K562 (cell line): ENCODE data around the gene ATP1A3. TPM values are rescaled to one million over a fixed set of nuclear protein-coding genes. Genes with fewer than 3 reads are reported as not detected.

Source experiments
- ATF1 ChIP-seq, 2 experiments: fragments of 450-650 bp in 1 of 2; IDR thresholded peaks; 2 replicates each; pipeline ENCODE4 v1.6.1; 2016; ENCODE audit warnings: missing compliant biosample characterization in 1 of 2, missing genetic modification characterization in 1 of 2
- MAX ChIP-seq: sonication (generic); formaldehyde crosslinking; IDR thresholded peaks from 2 replicates; pipeline ENCODE4 v1.9.0; 2022; ENCODE audit warnings: mild to moderate bottlenecking, missing genetic modification reagents
- MAZ ChIP-seq, 2 experiments: fragments of 450-650 bp in 1 of 2; sonication (generic) in 1 of 2; formaldehyde crosslinking; IDR thresholded peaks in 1 of 2; conservative IDR thresholded peaks in 1 of 2; 2 replicates each; pipeline versions ENCODE4 v1.4.0 to v1.5.0; 2020; ENCODE audit warnings: mild to moderate bottlenecking in 1 of 2, missing genetic modification reagents in 1 of 2
- MIER1 ChIP-seq: fragments of 450-650 bp; IDR thresholded peaks from 2 replicates; pipeline ENCODE4 v1.6.1; 2016; ENCODE audit warnings: antibody characterized with exemption, mild to moderate bottlenecking, low read depth
- MLLT1 ChIP-seq, 2 experiments: fragments of 450-650 bp; IDR thresholded peaks; 2 replicates each; pipeline ENCODE4 v1.6.1; 2016
- MNT ChIP-seq, 2 experiments: fragments of 450-650 bp; conservative IDR thresholded peaks; 2 replicates each; pipeline ENCODE4 v1.6.1; 2017; ENCODE audit warnings: mild to moderate bottlenecking in 2 of 2, moderate library complexity in 2 of 2
- RERE ChIP-seq: sonication (generic); formaldehyde crosslinking; IDR thresholded peaks from 2 replicates; pipeline ENCODE4 v1.8.0; 2023; ENCODE audit warnings: missing genetic modification reagents, mild to moderate bottlenecking, borderline replicate concordance
- SIN3A ChIP-seq, 2 experiments: fragments of 150-350 bp in 1 of 2; IDR thresholded peaks; 2 replicates each; pipeline ENCODE4 v1.6.1; 2011 to 2016; ENCODE audit warnings: borderline replicate concordance in 2 of 2, low read depth in 2 of 2, low read length in 2 of 2, mild to moderate bottlenecking in 2 of 2, moderate library complexity in 2 of 2; ENCODE audit not compliant: control insufficient read depth in 1 of 2
- SMAD2 ChIP-seq: fragments of 150-350 bp; IDR thresholded peaks from 2 replicates; pipeline ENCODE4 v1.6.1; 2014; ENCODE audit warnings: low read depth, mild to moderate bottlenecking, low read length
- STAT6 ChIP-seq: sonication (generic); formaldehyde crosslinking; IDR thresholded peaks from 2 replicates; pipeline ENCODE4 v1.8.1; 2023; ENCODE audit warnings: mild to moderate bottlenecking, missing genetic modification reagents
- XRCC5 ChIP-seq: fragments of 200-400 bp; formaldehyde crosslinking; IDR thresholded peaks from 2 replicates; pipeline ENCODE4 v1.6.1; 2017; ENCODE audit warnings: low read depth, mild to moderate bottlenecking, low read length
- ZBTB2 ChIP-seq: fragments of 450-650 bp; IDR thresholded peaks from 2 replicates; pipeline ENCODE4 v1.6.1; 2016; ENCODE audit warnings: antibody characterized with exemption
- ZFPM2 ChIP-seq: fragments of 250-450 bp; sonication (Bioruptor Pico); IDR thresholded peaks from 2 replicates; pipeline ENCODE4 v1.5.1; 2022; ENCODE audit warnings: mild to moderate bottlenecking
- ZNF232 ChIP-seq: sonication (generic); formaldehyde crosslinking; IDR thresholded peaks from 2 replicates; pipeline ENCODE4 v1.8.0; 2022; ENCODE audit warnings: mild to moderate bottlenecking, missing genetic modification reagents
- polyA plus RNA-seq, 8 experiments: library from polyadenylated mRNA; depleted of rRNA in 4 of 8; stranded (reverse) in 5 of 8; unstranded in 3 of 8; fragments of >200 nt; fragmentation: Nextera tagmentation in 2 of 8; fragmentation: Illumina TruSeq in 1 of 8; extraction: Ambion mirVana in 2 of 8; extraction: Trizol in 1 of 8; gene quantifications; 2 replicates each; pipeline versions ENCODE4 v1.2.1 to v1.2.3, GENCODE V29; 2011 to 2014; ENCODE audit warnings: inconsistent platforms in 1 of 8, missing spikeins in 1 of 8
- total RNA-seq, 7 experiments: library from RNA; depleted of rRNA in 6 of 7; stranded (reverse); fragments of >200 nt in 6 of 7; fragmentation: Illumina TruSeq in 2 of 7; extraction: Trizol in 2 of 7; gene quantifications; 2 replicates each; pipeline versions ENCODE4 v1.2.1 to v1.2.3, GENCODE V29; 2011 to 2021; ENCODE audit warnings: low replicate concordance in 1 of 7

Gene ATP1A3
- total and polyA plus RNA-seq, 9 of the 15 experiments (the other 6 are each of a cell fraction or from before 2014, with no cell fraction given) = 0.03 to 1.0 (median 0.17) TPM; not detected in 3

GRCh38 chr19:41930322-41930722 lies 63.7 kb downstream of the ATP1A3 start (continued):
- TF ChIP-seq STAT6 (CRISPR knock-in tag) (no peak), RERE (CRISPR knock-in tag) (no peak), MIER1 (no peak), MLLT1 (IDR thresholded peaks at IDR 0.05) (no peak), MAX (CRISPR knock-in tag) (peak; percentile 78), ZFPM2 (no peak), MAZ (CRISPR knock-in tag; conservative IDR thresholded peaks at IDR 0.05 in 1 of 2, IDR thresholded peaks at IDR 0.05 in 1 of 2) (peak in 1 of 2 experiments; percentile 31; a peak in 1 of 4 replicates), SIN3A (IDR thresholded peaks at IDR 0.05; ENCODE audit: borderline replicate concordance in 2 of 2, control insufficient read depth in 1 of 2, low read depth in 2 of 2, low read length in 2 of 2) (no peak), MNT (conservative IDR thresholded peaks at IDR 0.05) (peak in 1 of 2 experiments; percentile 80; a peak in 3 of 4 replicates), ZNF232 (CRISPR knock-in tag) (no peak), ZBTB2 (peak; percentile 57; the same call in 1 of the 2 replicates), SMAD2 (no peak), ATF1 (CRISPR knock-in tag; IDR thresholded peaks at IDR 0.05) (no peak), ATF1 (tag; IDR thresholded peaks at IDR 0.05) (peak; percentile 52), XRCC5 (no peak)
